HG02642 (cell line): ENCODE results near the gene MBD3.

Experiments
- ATAC-seq: cut with Tn5 transposase; IDR thresholded peaks from one replicate; pipeline ENCODE4 v1.9.1; 2021; ENCODE audit warnings: mild to moderate bottlenecking; ENCODE audit not compliant: unreplicated experiment, poor library complexity

MBD3 gene

GRCh38 chr19:1524287-1524971 is 68.2 kb downstream of the MBD3 start:
- no peak for ATAC-seq
